ENCODE measurements around the gene MREG.

GRCh38 chr2:216024779-216025336 lies 11.5 kb upstream of the MREG start:
- no peak for TF ChIP-seq CTCF (IDR thresholded peaks at IDR 0.05; ENCODE audit: low read depth, low read length, missing input control)
- no peak for TF ChIP-seq SP1 (IDR thresholded peaks at IDR 0.05)

All from liver (tissue), 3 donors.